ENCODE data around the gene CELSR1.

Gene CELSR1

DNA sequence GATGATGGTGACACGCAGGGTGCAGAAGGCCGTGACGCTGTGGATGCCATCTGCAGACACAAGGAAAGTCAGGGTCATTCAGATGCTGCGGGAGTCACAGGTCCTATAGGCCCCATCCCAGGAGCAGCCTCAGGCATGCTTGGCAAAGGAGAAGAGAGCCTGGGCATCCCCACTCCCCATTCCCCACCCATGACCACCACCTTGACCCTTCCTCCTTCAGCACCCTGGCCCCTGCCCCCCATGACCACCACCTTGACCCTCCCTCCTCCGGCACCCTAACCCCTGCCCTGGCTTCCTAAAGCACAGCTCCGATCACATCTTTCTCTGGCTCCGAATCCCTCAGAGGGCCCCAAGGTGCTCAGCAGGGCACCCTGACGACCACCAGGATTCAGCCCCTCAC, 73.1 kb downstream of the CELSR1 start:
- no peak for DNase-seq (ENCODE audit: low spot score)
- FAIRE-seq, result no peak

DNA sequence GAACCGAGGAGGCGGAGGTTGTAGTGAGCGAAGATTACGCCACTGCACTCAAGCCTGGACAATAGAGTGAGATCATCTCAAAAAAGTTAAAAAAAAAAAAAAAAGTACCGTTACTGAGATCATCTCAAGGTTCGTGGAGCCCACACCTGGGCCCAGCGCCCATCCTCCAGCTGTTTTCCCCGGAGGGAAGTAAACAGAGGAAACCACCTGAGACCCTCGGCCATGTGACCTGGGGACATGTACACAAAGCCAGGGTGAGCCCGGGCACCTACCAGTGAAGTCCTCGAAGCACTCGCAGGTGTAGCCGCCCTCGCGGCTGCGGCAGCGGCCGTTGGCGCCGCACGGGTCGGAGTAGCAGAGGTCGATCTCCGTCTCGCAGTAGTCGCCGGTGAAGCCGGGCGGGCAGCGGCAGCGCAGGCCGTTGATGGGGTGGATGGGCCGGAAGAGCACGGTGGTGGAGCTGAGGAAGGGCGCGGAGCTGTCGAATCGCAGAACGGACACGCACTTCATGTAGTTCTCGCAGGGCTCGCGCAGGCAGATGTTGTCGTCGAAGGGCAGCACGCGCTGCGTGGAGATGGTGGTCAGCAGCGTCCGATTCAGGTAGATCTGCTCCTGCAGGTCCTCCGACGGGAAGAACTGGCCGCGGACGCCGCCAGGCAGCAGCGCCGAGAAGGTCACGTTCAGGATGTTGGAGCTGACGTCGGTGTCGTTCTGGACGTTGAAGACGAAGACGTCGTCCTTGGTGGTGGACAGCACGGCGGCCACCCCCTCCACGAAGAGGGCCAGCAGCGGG, 73.8 kb downstream of the CELSR1 start:
- DNase-seq (ENCODE audit: low spot score), result no peak
- FAIRE-seq, result no peak

DNA sequence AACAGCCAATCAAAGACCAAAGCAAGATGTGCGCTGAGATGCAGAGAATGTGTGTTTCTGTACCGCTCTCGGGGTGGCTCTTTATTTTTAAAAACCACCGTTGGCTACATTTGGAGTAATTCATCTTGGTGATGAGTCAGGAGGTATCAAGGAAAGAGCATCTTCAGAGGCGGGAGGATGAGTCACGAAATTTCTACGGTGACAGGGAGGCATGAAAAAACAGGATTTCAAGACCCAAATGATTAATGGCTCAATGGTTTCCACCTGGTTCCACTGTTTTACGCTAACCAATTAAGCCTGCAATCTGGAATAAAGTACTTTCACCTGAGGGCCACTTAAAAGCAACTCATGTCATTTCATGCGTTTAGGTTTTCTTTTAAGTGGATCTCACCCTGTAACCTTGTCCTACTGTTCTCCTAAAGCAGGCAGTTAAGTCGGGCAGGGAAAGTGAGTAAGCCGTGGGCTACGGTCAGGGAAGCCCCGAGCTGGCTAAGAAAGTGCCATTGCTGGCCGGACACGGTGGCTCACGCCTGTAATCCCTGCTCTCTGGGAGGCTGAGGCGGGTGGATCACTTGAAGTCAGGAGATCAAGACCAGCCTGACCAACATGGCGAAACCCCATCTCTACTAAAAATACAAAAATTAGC, 74.6 kb downstream of the CELSR1 start:
- FAIRE-seq, result peak; percentile 96
- DNase-seq (ENCODE audit: low spot score), result peak; percentile 88

DNA sequence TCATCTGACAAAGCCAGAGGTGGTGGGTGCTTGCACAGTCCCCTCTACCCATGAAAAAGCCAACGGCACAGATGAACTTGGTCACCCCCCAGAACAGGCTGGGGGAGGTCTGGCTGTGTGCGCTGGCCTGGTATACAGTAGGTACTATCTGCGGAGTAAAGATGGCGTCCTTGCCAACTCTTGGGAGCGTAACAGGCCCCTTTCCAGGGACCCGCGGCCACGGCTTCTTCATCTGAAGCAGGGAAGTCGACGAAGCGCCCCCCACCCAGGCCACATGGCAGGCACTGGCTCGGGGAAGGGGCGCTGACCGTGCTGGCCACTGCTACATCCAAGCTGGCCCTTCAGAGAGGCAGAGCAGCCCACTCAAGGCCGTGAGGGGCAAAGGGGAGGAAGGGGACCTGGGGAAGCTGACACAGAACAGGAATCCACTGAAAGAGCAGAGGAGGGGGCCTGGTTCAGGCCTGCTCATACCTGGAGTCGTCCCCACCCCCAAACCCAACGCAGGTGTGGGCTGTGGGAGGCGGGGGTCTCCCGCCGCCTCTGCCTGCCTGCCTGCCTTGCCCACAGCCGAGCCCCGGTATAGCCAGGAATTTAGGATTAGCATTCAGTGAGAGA, 75.7 kb downstream of the CELSR1 start:
- DNase-seq (ENCODE audit: low spot score) (no peak), FAIRE-seq (no peak)

DNA sequence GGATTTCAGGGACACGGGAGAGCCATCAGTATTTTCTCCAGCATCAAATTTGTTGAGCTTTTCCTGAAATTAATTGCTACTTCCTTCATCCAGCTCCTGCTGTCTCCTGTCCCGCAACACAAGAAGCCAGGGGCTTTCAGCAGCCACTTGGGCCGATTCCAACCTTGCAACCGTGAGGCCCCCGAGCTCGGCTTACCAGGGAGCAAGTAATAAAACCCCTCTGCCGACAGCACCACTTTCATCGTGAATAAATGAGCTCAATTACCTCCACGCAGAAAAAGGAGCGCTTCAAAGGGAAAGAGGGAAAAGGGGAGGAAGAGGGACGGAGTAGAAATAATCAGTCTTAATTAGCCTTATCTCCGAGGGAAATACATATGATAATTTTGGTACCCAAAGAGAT, 76.6 kb downstream of the CELSR1 start:
- DNase-seq (ENCODE audit: low spot score) (no peak), FAIRE-seq (no peak)

DNA sequence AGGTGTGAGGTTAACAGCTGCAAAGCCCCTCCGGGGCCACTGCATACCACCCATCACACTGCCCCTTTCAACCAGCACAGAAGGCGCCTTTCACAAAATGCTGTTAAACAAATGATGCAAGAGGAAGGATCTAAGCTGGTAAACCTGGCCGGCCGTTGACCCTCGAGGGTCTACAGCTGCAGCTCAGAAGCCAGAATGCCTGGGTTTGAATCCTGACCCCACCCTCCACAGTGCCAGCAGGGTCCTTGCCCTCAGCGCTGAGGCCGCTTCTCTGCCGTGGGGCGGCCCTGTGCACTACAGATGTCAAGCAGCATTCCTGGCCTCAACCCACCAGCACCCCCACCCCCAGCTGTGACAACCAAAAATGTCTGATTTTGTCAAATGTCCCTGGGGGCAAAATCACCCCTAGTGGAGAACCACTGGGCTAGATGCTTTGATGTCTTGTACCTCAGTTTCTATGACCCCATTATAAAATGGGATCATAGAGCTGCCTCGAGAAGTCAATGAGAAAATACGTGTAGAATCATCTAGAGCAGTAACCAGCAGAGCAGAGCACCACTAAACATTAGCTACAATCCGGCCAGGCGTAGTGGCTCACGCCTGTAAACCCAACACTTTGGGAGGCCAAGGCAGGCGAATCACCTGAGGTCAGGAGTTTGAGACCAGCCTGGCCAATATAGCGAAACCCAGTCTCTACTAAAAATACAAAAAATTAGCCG, 77.9 kb downstream of the CELSR1 start:
- FAIRE-seq (no peak), DNase-seq (ENCODE audit: low spot score) (no peak)

DNA sequence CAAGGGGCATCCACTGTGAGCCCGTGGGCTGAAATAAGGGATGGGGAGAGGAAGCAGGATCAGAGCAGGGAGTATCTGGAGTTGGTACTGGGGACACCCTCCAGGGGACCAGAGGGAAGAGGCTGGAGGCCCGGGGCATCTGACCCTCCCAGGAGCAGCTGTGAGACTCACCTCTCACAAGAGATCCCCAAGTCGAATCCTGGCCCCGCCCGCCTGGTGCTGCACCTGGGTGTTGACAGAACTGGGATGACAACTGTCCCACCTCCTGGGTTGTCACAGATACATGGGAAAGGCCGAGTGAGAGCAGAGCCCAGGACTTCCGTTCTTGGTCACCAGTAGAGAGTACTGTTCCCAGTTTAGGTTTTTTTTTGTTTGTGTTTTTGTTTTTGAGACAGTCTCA, 78.9 kb downstream of the CELSR1 start:
- DNase-seq (ENCODE audit: low spot score), result no peak
- FAIRE-seq, result no peak

DNA sequence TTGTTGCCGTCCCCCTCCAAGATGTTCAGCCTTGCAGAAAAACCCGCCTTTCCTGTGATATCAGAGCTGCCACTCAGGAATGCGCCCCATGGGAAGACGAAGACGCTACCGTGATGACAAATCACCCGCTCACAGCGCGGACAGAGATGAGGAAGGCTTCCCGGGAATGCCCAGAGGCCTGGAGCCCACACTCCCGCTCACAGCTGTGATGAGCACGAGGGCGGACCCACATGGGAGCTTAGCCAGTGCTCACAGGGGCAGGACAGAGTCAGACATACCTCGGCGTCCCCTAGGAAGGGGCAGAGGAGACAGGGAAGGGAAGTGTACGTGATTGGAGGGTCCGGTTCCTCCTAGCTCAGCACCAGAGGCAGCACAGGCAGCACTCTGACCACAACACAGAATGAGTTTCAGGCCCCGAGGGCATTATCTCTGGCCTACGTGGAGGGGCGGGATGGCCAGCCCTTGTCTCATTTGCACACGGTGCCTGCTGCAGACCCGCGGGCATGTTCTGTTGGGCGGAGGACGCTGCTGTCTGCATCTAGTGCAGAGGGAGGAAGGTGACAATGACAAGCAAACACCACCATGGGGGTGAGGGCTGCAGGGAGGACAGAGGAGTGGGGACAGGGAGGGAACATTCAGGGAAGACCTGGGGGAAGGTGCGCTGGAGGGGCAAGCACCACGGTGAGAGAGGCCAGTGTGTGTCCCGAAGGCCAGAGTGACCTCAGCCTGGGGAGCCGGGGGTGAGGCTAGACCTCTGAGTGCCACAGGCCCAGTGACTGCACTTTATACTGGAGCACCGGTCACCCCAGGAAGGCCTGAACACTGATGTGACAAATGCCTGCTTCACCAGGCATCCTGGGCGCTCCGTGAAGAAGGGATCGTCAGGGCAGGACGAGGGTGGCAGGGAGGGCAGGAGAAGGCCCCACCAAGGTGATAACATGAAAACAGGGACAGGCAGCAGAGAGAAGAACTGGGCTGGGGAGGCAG, 79.6 kb downstream of the CELSR1 start:
- DNase-seq (ENCODE audit: low spot score), result peak; percentile 91
- peak; percentile 88 for FAIRE-seq

DNA sequence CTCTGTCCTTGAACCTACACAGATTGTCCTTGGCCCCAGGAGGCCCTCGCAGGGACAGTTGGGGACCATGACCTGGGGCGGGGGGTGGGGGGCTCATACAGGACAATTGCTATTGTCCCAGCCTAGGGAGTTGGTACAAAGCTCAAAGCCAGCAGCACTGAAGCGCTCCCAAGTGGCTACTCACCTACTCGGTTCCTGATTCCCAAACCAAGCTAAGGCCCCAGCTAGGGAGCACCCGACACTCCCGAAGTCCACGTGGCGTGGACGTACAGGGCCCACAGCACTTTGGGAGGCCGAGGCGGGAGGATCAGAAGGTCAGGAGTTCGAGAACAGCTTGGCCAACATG, 80.6 kb downstream of the CELSR1 start:
- DNase-seq (ENCODE audit: low spot score) (no peak), FAIRE-seq (no peak)

DNA sequence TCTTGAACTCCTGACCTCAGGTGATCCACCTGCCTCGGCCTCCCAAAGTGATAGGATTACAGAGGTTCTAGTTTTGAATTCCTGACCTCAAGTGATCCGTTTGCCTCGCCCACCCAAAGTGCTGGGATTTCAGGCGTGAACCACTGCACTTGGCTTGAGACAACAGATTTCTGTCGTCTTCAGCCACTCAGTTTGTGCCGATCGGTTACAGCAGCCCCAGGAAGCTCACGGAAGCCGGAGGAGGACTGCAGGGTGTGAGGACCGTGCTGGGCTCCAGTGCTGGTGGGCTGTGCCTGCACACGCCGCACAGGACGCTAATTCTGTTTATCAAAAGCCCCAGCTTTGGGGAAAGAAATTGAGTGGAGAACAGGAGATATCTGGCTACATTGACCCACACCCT, 82.0 kb downstream of the CELSR1 start:
- FAIRE-seq (no peak), DNase-seq (ENCODE audit: low spot score) (no peak)

DNA sequence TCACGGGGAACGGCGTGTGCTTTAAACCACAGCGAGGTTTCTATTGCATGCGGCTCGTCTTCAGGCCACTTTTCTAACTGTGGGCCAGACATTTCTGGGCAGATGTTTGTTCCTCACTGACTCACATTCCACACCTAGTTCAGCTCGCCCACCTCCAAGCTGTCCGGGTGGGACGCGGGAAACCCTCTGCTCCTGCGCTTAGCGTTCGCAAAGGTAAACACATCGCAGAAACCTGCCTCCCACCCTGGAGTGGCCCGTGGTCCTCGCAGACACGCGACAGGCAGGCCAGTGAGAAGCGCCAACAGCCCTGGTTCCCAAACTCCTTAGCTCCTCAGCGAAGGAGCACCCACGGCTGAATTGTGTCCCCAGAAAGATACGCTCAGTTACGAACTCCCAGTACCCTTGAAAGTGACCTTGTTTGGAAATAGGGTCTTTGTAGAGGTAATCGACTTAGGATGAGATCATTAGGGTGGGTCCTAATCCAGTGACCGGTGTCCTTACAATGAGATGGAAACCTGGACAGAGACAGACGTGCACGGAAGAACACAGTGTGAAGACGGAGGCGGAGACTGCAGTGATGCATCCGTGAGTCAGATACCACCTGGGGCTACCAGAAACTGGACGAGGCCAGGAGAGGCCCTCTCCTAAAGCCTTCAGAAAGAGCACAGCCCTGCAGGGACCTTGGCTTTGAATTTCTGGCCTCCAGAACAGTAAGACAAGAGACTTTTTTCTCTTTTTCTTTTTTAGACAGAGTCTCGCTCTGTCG, 82.7 kb downstream of the CELSR1 start:
- FAIRE-seq (peak; percentile 87), DNase-seq (ENCODE audit: low spot score) (peak; percentile 72)

DNA sequence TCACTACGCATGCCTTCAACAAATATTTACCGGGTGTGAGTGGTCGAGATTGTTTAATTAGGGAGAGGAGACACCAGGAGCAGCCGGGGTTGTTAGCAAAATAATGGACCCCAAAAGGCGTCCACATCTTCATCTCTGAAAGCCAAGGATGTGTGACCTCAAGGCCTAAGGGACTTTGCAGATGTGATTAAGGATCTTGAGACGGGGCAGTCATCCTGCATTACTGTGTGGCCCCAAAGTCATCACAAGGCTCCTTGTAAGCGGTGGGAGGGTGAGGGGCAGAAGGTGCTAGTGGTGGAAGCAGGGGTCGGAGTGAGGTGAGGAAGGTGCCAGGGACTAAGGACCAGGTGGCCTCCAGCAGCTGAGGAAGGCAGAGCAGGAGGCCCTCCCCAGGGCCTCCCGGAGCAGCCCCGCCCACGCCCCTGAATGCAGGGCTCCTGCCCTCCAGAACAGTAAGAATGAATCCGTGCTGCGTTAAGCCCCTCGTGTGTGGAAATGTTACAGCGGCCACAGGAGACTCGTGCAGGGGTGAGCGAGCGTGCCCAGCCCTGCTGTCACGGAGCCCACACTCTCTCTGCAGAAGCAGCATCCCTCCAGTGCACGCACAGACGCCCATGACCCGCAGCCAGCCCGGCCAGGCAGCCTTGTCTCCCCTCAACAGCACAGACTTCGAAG, 83.5 kb downstream of the CELSR1 start:
- DNase-seq (ENCODE audit: low spot score), result no peak
- no peak for FAIRE-seq

DNA sequence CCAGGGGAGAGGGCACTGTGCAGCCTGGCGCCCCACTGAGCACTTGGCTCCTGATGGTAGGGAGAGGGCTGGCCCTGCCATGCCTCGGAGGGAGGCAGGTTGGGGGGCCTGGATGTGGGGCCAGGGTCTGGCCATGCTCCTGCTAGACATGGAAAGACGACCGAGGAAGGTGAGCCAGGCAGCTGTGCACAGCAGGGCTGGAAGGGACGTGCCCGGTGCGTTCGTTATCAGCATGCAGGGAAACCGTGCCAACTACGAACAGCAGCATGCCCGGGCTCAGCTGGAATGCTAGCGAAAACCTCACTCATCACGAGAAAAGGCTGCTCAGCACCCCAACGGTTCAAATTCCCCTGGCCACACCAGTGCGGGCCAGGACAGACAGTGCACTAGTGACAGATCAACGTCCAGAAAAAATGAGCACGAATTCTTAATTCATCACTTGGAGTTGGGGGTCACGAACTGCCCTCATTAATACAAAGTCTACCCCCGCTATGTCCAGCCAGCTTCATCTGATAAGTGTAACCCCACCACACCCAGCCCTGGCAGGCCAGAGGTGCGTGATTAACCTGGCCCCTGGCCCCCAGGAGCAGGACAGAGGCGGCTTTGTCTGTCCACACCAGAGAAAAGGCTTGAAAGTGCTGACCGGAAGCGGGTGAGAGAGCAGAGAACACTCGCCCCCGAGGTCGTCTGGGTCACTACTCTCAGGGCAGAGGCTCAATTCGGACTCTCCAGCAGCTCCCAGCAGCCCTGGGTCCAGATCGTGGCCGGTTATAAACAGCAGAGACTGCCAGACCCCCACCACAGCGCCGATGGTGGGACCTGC, 84.2 kb downstream of the CELSR1 start:
- DNase-seq (ENCODE audit: low spot score) (no peak), FAIRE-seq (no peak)

DNA sequence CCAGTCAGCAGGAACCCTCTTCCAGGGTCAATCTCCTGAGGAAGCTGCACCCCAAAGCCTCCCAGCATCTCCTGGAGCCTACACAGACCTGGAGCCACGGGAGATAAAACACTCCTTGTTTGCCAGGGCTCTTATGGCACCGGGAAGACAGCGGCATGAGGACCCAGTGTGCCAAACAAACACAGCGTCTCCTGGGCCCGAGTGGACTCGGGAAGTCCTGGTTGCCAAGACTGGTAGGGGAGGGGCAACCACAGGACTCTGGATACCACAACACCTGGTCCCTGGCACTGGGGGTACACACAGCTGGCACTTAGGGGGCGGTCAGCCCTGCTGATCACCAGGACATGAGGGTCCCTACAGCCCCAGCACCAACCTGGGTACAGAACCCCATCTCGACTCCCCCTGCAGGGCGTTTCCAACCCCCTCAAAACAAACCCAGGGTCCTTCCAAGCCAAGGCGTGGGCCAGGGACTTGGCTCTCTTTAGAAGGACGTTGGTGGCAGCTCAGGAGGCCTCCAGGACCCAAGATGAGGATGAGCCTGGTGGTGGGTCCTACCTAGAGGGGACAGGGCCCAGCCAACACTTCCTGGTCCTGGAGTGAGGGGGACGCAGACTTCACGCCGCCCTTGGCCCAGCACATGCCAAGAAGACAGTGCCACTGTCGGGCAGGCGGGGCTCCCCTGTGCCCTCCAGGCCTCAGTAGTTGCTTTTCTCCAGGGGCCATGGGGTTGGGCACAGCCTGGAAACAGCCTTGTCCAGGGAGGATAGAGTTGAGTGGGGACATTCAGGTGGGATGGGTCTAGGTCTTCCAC, 85.0 kb downstream of the CELSR1 start:
- DNase-seq (ENCODE audit: low spot score) (no peak), FAIRE-seq (no peak)

DNA sequence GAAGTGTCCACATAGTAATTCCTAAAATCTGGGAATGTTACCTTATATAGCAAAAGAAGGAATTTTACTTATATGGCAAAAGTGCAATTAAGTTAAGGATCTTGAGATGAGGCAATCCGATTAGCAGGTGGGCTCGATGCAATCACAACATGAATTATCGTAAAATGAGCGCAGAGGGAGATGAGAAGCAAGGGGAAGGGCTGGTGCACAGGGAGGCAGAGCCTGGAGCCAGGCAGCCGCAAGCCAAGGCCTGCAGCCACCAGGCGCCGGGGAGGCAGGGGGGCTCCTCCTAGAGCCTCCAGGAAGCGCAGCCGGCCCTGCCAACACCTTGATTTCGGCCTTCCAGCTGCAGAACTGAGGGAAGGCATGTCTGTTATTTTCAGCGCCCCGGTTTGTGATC, 85.7 kb downstream of the CELSR1 start:
- DNase-seq (ENCODE audit: low spot score) (no peak), FAIRE-seq (no peak)

DNA sequence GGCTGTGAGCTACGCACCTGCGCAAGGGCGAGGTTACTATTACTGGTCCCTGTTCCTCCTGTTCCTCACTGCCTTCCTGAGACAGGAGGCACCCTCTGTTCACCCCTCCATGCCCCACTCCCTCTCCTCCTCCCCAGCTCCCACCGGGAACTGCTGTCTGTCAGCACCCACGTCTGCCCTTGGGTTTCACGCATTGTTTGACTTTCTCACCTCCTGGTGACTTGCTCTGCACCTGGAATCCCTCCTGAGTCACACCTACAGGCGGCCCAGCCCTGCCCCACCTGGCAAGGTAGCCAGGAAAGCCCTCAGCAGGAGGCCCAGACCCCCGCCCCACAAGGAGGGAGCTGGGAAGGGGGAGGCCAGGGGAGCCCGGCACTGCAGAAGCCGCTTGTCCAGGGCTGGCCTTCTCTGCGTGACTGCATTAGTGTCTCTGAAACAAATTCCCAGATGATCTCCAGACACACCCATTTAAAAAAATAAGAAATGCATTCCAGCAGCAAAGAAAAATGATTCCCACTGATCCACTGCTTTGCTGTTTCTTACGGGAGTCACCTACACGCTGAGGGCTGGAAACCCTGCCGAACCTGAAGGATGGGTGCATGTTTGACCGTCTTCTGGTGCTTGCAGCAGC, 86.4 kb downstream of the CELSR1 start:
- DNase-seq (ENCODE audit: low spot score), result no peak

DNA sequence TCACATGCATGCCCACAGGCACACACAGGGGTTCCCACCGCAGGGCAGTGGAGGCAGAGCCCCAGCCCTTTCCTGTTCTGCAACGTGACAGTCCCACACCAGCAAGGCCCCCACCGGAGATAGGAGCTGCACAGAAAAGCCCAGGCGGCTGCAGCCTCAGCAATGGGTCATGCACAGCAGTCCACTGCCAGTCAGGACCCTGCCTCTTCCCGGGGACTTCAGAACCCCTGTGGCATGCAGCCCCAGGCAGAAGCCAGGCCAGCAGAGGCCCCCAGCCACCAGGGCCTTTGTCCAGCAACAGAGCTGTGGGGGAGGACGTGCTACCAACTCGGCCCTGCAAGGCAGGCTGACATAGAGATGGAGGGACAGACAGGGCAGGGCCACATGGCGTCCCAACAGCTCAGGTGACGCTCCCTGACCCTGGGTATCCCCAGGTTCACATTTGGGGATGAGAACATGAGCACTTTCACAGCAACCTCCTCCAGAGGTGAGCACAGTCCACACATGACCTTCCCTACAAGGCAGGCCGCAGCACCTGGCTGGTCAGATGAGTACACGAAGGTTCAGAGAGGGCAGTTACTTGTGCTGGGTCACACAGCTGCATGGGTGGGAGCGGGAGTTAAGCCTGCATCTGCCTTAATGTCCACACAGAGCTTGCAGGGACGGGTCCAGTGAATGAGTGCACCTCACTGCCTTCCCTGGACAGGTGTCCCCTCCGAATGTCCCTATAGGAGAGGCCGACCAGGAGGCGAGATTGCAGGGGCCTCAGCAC, 87.3 kb downstream of the CELSR1 start:
- FAIRE-seq (no peak), DNase-seq (ENCODE audit: low spot score) (no peak)

More for the DNA sequence above, 86.4 kb downstream of the CELSR1 start:
- FAIRE-seq, result no peak
